HAP-1 (cell line): ENCODE data around the gene TBX10.
"Not testable (repeated sequence)": the region's sequence is repeated elsewhere in the genome, so short reads cannot be mapped to it uniquely, and the experiment has no call there.

Experiments used
- DNase-seq, 2 experiments: peaks; one replicate each; pipeline ENCODE4 v3.0.0-alpha.2; 2016 to 2020; ENCODE audit warnings: low spot score in 2 of 2
- H3K27me3 ChIP-seq: fragments of 250-450 bp; sonication (Bioruptor Pico); 2 replicates; pipeline ENCODE4 v1.5.1; 2020; ENCODE audit warnings: low read depth, mild to moderate bottlenecking, moderate library complexity
- H3K36me3 ChIP-seq: fragments of 250-450 bp; sonication (Bioruptor Pico); replicated peaks from 2 replicates; pipeline ENCODE4 v1.5.1; 2020; ENCODE audit warnings: mild to moderate bottlenecking
- H3K4me1 ChIP-seq: fragments of 250-450 bp; sonication (Bioruptor Pico); 2 replicates; pipeline ENCODE4 v1.5.1; 2020; ENCODE audit warnings: mild to moderate bottlenecking
- H3K4me3 ChIP-seq: fragments of 250-450 bp; sonication (Bioruptor Pico); 2 replicates; pipeline ENCODE4 v1.5.1; 2020; ENCODE audit warnings: mild to moderate bottlenecking, moderate library complexity
- H3K9me3 ChIP-seq: fragments of 250-450 bp; sonication (Bioruptor Pico); 2 replicates; pipeline ENCODE4 v1.5.1; 2020; ENCODE audit warnings: mild to moderate bottlenecking, moderate library complexity
- in situ Hi-C: fragments of 300-500 bp; cut with MboI; formaldehyde crosslinking; loops from 3 replicates; pipeline ENCODE4 v1.14.3; 2020; ENCODE audit warnings: low sequenced_read_pairs, inconsistent platforms, mixed read lengths

Gene TBX10

DNA sequence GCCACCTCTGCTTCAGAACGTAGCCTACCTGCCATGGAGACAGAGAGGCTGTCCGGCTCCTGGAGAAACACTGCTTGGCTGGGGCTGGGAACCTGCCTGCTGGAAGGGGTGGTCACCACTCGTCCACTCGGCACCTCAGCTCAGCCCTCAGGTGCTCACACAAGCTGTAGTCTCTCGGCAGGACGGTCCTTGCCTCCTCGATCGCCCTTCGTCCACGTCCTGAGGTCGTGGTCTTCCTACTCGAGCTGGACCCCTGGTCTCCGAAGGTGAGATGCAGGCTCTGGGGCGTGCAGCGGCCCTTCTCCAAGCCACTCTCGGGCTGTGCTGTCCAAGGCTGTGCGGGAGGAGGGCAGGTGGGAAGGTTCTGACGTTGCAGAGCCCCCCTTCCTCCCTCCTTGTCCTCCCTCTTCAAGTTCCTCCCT, at the start of gene TBX10:
Gene TBX10 (minus strand): TSS at position 326 of the 422 bp plus-strand sequence. CDS start 291 bp downstream, at position 35.
- no peak for DNase-seq
- no peaks in the 10 kb centered on the region; the same call in none of the 2 replicates for H3K9me3 ChIP-seq
- H3K36me3 ChIP-seq, result no peaks in the 10 kb centered on the region
- H3K4me3 ChIP-seq, result no peak within 1 kb of the TSS
- in situ Hi-C loops, result loop anchor here (10.0 kb wide), 1 partner anchor 155 kb away; no protein-coding TSS in a partner anchor
- 0 out of 2 replicates have a peak, but pooled peaks cover 2% of the 10 kb centered on the region for H3K27me3 ChIP-seq
- H3K4me1 ChIP-seq, result no peaks in the 10 kb centered on the region

GRCh38 chr11:67689178-67689577, 49.6 kb upstream of the TBX10 start:
- Histone ChIP-seq H3K27me3 (peaks cover 4% of the 10 kb centered on the region; the same call in 1 of the 2 replicates), H3K4me3 (no peak overlapping the region)
- in situ Hi-C loops, result no loop called here

DNA sequence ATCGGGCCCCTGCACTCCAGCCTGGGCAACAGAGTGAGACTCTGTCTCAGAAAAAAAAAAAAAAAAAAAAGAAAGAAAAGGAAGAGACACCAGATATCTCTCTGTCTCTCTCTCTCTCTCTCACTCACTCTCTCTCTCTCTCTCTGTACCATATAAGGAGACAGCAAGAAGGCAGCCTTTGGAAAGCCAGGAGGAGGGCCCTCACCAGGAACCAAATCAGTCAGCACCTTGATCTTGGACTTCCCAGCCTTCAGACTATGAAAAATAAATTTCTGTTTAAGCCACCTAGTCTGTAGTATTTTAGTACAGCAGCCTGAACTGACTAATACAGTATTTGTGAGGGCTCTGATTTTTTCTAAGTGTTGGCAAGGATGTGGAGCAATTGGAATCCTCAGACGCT, 48.4 kb upstream of the TBX10 start:
- no peaks in the 10 kb centered on the region for H3K9me3 ChIP-seq
- no peak overlapping the region for H3K4me3 ChIP-seq
- in situ Hi-C loops, result no loop called here
- no peaks in the 10 kb centered on the region for H3K36me3 ChIP-seq
- peaks cover 4% of the 10 kb centered on the region; the same call in 1 of the 2 replicates for H3K27me3 ChIP-seq
- no peak for DNase-seq
- H3K4me1 ChIP-seq, result no peaks in the 10 kb centered on the region

More at GRCh38 chr11:67689178-67689577, 49.6 kb upstream of the TBX10 start:
- H3K36me3 ChIP-seq, result no peaks in the 10 kb centered on the region
- no peak for DNase-seq
- H3K9me3 ChIP-seq, result no peaks in the 10 kb centered on the region
- no peaks in the 10 kb centered on the region for H3K4me1 ChIP-seq

- H3K4me1 ChIP-seq, H3K9me3 ChIP-seq, H3K4me3 ChIP-seq, H3K27me3 ChIP-seq, H3K36me3 ChIP-seq, DNase-seq, in situ Hi-C loops: not testable (repeated sequence)
Observed at GRCh38 chr11:67685641-67686332, 46.2 kb upstream of the TBX10 start.

DNA sequence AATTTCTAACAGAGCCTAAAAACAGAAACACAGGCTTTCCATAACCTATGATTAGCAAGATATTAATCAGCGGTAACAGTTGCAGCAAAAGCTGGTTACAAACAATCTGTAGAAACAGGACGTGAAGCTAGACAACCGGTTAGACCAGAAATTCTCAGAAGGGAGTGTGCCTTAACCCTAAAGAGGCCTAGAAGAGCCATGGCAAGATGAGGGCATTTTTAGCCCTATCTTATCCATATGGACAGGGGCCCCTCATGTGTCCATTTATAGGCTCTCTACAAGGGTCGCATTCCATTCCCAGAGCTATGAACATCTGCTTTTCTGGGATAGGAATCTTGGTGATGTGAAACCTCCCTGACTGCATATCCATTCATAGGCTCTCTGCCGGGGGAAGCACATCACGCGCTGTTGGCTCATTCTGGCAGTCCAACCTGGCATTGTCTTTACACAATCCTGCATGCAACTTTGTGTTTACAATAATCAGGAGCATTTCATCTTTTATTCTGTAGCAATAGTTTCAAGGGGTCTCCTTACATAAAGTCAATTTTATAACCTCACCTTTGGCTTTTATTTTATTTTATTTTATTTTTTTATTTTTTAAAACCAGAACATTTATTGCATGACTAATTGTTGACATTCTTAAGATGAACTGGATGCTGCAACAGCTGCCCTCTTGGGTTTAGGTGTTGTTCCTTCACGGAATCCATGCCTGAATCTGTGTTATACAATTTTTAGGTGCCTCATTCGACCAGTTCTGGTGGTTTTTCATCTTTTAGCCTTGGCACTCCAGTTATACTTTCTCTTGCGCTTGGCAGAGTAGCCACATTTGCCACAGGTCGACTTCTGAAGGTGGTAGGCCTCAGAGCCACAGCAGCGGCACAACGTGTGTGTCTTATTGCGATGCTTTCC, 42.8 kb upstream of the TBX10 start:
- H3K36me3 ChIP-seq, H3K4me3 ChIP-seq, H3K9me3 ChIP-seq, H3K4me1 ChIP-seq, in situ Hi-C loops, DNase-seq: not testable (repeated sequence)
- H3K27me3 ChIP-seq, result peaks cover 13% of the 10 kb centered on the region

DNA sequence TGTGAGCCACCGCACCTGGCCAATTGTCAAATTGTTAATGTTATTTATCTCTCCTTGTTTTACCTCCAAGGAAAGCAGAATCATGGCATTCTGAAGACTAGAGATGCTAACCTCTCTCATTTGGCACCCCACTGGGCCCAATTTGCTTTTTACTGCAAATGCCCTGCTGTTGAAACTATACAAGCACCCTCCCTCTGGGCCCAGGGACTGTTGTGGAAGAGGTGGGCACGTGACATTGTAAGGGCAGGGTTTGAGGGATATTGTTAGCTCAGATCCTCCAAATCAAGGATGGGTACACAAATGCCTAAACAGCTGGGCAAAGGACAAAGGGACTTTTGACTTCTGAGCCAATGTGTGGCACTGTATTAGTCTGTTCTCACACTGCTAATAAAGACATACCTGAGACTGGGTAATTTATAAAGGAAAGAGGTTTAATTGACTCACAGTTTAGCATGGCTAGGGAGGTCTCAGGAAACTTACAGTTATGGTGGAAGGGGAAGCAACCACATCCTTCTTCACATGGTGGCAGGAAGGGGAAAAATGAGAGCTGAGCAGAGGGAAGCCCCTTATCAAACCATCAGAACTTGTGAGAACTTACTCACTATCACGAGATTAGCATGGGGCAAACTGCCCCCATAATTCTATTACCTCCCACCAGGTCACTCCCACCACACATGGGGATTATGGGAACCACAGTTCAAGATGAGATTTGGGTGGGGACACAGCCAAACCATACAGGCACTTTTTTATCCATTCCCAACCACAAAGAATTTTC, 41.3 kb upstream of the TBX10 start:
- no peak for DNase-seq
- peaks cover 4% of the 10 kb centered on the region for H3K9me3 ChIP-seq
- H3K36me3 ChIP-seq, result no peaks in the 10 kb centered on the region
- H3K4me1 ChIP-seq, result no peaks in the 10 kb centered on the region
- no peak overlapping the region for H3K4me3 ChIP-seq
- H3K27me3 ChIP-seq, result peaks cover 26% of the 10 kb centered on the region
- in situ Hi-C loops, result no loop called here

GRCh38 chr11:67675058-67675747, 35.6 kb upstream of the TBX10 start:
- Histone ChIP-seq H3K9me3 (peaks cover 9% of the 10 kb centered on the region), H3K4me3 (no peak overlapping the region), H3K27me3 (peaks cover 32% of the 10 kb centered on the region), H3K4me1 (no peaks in the 10 kb centered on the region), H3K36me3 (no peaks in the 10 kb centered on the region)
- in situ Hi-C loops, result no loop called here
- no peak for DNase-seq

DNA sequence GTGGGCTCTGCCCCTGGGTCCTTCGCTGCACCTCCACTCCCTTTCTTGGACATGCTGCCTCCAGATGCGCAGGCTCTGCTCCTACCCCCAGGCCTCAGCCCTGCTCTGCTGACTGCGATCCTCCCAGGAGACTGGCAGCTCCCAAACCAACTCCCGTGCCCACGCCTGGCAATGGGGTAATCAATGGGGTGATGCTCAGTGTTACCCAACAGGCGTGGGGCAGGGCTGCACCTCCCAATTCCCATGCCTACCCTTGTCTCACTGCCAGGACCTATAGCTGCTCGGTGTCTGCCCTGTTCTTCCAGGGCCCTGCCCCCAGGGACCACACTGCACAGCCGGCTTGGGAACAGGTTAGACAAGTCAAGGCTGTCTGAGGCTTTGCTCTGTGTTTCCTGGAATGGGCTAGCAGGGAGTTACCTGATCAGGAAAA, 34.9 kb upstream of the TBX10 start, which contains the start of gene ALDH3B2:
Gene ALDH3B2 (minus strand): TSS at position 182 of the 430 bp plus-strand sequence. CDS start 7,688 bp downstream, outside the sequence.
- in situ Hi-C loops, result no loop called here
- H3K27me3 ChIP-seq, result peaks cover 32% of the 10 kb centered on the region
- H3K4me1 ChIP-seq, result no peaks in the 10 kb centered on the region
- H3K4me3 ChIP-seq, result no peak within 1 kb of the TSS
- H3K9me3 ChIP-seq, result peaks cover 9% of the 10 kb centered on the region
- no peak for DNase-seq
- no peaks in the 10 kb centered on the region for H3K36me3 ChIP-seq

DNA sequence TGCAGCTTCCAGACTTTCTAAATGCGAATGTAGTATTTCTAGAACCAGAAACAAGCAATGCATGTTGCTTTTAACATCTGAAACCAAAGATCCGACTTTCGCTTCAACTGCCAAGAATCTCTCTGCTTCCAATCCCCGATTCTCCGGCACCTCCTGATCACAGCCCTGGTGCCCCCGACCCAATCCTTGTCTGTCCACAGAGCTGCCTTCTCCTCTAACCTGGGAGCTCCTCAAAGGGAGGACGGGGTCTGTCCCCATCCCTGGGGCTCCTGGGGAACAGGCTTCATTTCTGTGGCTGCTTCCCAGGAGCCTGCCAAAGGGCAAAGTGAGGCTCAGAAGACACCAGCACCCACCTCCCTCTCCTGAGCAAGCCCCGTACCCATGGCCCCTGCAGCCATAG, 34.3 kb upstream of the TBX10 start:
- in situ Hi-C loops, result no loop called here
- Histone ChIP-seq H3K36me3 (no peaks in the 10 kb centered on the region), H3K4me3 (no peak overlapping the region), H3K9me3 (peaks cover 9% of the 10 kb centered on the region), H3K4me1 (no peaks in the 10 kb centered on the region), H3K27me3 (peaks cover 32% of the 10 kb centered on the region)
- DNase-seq, result no peak

- H3K9me3 ChIP-seq, result peaks cover 9% of the 10 kb centered on the region
- no peaks in the 10 kb centered on the region for H3K4me1 ChIP-seq
- no peak overlapping the region for H3K4me3 ChIP-seq
- H3K27me3 ChIP-seq, result peaks cover 30% of the 10 kb centered on the region
- H3K36me3 ChIP-seq, result no peaks in the 10 kb centered on the region
- in situ Hi-C loops, result no loop called here
- DNase-seq, result no peak
Observed at GRCh38 chr11:67673358-67673757, 33.8 kb upstream of the TBX10 start.

DNA sequence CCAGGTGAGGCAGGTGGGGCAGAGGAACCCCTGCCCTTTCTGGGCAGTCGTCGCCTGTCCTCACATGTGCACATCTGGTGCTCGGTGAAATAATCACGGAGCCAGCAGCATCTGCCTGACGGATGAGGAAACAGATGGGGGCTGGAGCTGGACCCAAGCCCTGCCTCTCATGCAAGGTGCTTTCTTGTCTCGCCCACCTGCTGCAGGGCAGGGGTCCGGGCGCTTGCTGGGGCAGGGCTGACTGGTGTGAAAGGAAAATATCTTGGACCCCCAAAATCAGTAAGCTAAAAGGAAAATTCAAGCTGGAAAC, 31.6 kb upstream of the TBX10 start:
- H3K9me3 ChIP-seq, result peaks cover 6% of the 10 kb centered on the region; the same call in 1 of the 2 replicates
- in situ Hi-C loops, result no loop called here
- H3K4me1 ChIP-seq, result no peaks in the 10 kb centered on the region
- DNase-seq, result no peak
- H3K27me3 ChIP-seq, result peaks cover 10% of the 10 kb centered on the region
- H3K4me3 ChIP-seq, result no peak overlapping the region
- H3K36me3 ChIP-seq, result no peaks in the 10 kb centered on the region

DNA sequence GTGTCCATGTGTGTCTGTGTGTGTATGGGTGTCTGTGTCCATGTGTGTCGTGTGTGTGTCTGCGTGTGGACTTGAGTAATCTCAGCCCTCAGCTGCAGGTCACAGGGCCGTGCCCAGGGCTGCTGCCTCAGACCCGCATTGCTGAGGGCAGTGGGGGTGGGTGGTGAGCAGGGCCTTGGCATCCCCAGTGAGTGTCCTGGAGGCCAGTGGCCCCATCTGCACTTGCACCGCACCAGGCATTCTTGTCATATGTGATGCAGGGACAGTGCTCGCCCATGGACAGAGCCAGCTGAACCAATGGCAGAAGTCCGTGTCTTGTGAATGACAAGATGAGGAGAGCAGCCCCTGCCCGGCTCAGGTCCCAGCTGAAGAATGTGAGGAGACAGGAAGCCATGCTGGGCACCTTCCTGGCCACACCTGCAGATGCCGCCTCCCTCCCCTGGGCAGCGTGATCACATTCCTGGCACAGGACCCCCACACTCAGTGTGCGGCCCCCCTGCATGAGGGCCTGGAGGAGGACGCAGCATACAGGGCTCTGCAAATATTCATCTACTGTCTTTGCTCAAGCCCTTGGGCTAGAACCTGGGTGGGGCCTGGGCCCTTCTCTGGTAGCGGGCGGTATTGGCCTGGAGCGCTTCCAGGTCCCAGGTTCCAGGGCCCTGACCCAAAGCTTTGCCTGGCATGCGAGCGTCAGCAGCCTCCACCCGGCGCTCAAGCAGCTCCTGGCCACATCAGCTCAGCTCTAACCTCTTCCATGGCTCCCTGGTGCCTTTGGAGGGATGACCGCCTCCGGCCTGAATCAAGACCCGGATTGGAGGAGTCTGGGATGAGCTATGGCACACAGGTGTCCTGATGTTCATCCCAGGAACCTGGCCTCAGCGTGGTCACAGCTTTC, 31.0 kb upstream of the TBX10 start:
- Histone ChIP-seq H3K4me1 (no peaks in the 10 kb centered on the region), H3K4me3 (no peak overlapping the region), H3K36me3 (no peaks in the 10 kb centered on the region), H3K9me3 (0 out of 2 replicates have a peak, but pooled peaks cover under 1% of the 10 kb centered on the region), H3K27me3 (peaks cover 10% of the 10 kb centered on the region; the same call in 1 of the 2 replicates)
- no peak for DNase-seq
- in situ Hi-C loops, result no loop called here
